ENCODE data around the gene HOMER3.

HOMER3 gene

DNA sequence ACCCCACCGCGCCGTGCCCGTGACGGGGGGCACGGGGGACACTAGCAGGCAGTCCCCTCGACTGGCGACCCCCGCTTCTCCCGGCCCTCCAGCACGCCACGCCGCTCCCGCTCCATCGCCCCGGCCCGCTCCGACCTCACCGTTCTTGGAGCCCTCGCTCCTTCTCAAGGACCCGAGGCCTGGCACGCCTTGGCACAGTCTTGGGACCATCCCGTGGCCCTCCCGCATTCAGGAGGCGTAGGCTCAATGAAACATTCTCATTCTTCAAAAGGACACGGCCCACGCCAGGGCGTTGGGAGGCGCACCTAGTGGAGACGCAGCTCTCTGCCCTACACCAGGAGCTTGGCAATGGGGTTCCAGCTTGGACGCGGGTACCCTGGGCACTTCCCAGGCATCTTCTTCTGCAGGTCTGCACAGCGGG lies 44.6 kb downstream of the HOMER3 start:
- no peaks in the 10 kb centered on the region for H3K9me3 Mint-ChIP-seq
- H3K4me3 Mint-ChIP-seq: peak overlapping the region; percentile 85 to 90 (median 89)
- H3K4me1 Mint-ChIP-seq: no peaks in the 10 kb centered on the region
- TF ChIP-seq, protein P1, sequence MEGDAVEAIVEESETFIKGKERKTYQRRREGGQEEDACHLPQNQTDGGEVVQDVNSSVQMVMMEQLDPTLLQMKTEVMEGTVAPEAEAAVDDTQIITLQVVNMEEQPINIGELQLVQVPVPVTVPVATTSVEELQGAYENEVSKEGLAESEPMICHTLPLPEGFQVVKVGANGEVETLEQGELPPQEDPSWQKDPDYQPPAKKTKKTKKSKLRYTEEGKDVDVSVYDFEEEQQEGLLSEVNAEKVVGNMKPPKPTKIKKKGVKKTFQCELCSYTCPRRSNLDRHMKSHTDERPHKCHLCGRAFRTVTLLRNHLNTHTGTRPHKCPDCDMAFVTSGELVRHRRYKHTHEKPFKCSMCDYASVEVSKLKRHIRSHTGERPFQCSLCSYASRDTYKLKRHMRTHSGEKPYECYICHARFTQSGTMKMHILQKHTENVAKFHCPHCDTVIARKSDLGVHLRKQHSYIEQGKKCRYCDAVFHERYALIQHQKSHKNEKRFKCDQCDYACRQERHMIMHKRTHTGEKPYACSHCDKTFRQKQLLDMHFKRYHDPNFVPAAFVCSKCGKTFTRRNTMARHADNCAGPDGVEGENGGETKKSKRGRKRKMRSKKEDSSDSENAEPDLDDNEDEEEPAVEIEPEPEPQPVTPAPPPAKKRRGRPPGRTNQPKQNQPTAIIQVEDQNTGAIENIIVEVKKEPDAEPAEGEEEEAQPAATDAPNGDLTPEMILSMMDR (IDR thresholded peaks at IDR 0.05; ENCODE audit: unreplicated experiment in 3 of 3): no peak
- no peaks in the 10 kb centered on the region for H3K27me3 Mint-ChIP-seq (ENCODE audit: low read depth)
- peaks cover under 1% of the 10 kb centered on the region for H3K36me3 Mint-ChIP-seq (ENCODE audit: low read depth)
- H3K27ac Mint-ChIP-seq: no peak overlapping the region

DNA sequence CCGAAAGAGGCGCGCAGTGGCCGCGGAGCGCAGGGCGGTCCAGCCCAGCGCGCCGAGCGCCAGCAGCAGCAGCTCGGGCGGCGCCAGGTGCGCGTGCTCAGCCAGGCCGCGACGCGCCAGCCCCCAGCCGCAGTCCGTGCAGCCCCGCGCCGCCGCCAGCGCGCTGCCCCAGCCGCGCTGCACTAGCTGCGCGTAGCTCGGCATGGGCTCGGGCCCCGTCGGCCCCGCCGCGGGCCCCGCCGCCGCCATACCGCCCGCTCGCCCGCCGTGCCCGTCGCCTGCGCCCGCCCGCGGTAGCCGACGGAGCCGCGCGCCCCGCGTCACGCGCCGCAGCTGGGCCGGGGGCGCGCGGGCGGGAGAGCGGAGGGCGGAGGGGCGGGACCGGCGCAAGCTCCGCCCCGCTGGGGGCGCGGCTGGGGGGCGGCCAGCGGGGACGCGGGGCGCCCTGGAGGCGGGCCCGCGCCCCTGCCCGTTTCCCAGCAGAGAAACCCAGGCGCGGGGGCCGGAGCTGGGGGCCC lies 45.1 kb downstream of the HOMER3 start, which contains the start of gene CERS1:
TSS of gene CERS1 (minus strand) at position 335 of the 518 bp plus-strand sequence. CDS start at position 249, 86 bp downstream.
- TF ChIP-seq, protein P1 (IDR thresholded peaks at IDR 0.05; ENCODE audit: unreplicated experiment in 3 of 3): no peak
- Mint-ChIP-seq H3K36me3 (ENCODE audit: low read depth) (no peaks in the 10 kb centered on the region), H3K4me1 (no peaks in the 10 kb centered on the region), H3K27me3 (ENCODE audit: low read depth) (no peaks in the 10 kb centered on the region), H3K9me3 (no peaks in the 10 kb centered on the region), H3K27ac (no peak within 1 kb of the TSS), H3K4me3 (peak within 1 kb of the TSS; percentile 85 to 90 (median 89))

DNA sequence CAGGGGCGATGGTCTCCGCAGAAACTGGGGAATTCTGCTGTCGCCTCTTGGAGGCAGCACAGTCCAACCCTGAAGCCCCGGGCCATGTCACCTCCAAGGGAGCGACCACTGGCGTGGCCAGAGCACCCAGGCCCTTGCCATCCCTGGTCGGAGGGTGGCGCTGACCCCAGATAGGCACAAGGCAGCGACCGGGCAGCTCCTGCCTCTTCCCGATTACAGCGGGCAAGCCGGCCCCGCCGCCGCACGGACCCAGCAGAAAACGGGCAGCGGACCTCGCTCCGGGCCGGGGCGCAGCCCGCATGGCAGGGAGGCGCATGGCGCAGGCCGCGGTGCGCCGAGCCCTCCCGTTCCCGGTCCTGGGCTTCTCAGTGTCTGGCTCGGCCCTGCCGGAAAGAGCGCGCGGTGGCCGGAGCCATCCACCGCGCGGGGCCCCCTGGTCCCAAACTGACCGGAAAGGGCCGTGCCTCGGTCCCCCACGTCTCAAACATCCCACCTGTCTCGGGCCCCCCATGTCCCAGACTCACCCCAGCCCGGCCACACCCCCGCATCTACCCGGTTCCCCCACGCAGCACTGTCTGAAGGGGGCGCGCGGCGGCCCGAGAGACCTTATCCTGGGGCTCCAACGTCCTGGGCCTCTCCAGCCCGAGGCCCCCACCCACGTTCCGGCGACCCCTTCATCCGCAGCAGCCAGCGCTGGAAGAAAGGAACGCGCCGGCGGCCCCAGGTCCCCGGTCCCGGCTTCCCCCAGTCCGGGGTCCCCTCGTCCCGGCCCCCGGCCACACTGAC lies 45.8 kb downstream of the HOMER3 start:
- Mint-ChIP-seq H3K4me3 (peak overlapping the region; percentile 84 to 85 (median 85)), H3K27ac (no peak overlapping the region), H3K27me3 (ENCODE audit: low read depth) (no peaks in the 10 kb centered on the region), H3K4me1 (no peaks in the 10 kb centered on the region), H3K36me3 (ENCODE audit: low read depth) (no peaks in the 10 kb centered on the region), H3K9me3 (no peaks in the 10 kb centered on the region)
- TF ChIP-seq, protein P1 (IDR thresholded peaks at IDR 0.05; ENCODE audit: unreplicated experiment in 3 of 3): peak; percentile 12 to 52 (median 32)

DNA sequence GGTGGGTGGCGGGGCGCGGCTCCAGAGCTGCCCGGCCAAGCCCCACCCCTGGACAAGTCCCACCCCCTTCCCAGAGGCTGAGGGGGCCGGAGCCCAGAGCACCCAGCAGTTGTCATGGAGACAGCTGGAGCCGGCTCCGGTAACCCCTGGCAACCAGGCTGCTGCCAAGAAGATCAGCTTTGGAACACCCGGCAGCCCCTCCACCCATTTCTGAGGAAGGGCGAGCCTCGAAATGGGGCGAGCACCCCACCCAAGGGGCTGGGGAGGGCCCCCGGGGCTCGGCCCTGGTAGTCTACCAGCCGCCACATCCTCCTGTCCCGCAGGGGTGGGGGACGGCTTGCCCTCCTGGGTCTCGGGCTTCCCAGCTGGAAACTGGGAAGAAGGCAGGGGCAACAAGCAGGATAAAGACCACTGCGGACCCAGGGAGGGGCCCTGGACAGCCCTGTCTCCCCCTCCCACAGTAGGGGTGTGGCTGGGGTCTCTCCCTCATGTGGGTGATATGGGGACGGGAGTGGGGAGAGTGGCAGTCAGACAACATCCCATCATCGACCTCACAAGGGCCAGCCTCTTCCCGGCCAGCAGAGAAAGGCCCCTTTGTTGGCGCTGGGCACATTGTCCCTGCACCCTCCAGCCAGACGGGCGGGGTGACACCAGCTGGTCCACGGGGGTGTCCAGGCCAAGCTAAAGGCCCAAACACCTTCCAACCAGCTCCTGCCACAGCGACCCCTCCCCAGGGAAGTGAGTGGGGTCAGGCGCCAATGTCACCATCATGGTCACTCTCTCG lies 46.6 kb downstream of the HOMER3 start:
- Mint-ChIP-seq H3K27me3 (ENCODE audit: low read depth) (no peaks in the 10 kb centered on the region), H3K27ac (no peak overlapping the region), H3K9me3 (no peaks in the 10 kb centered on the region), H3K36me3 (ENCODE audit: low read depth) (peaks cover 5% of the 10 kb centered on the region), H3K4me1 (no peaks in the 10 kb centered on the region), H3K4me3 (peak overlapping the region; percentile 79 to 85 (median 84))
- TF ChIP-seq, protein P1 (IDR thresholded peaks at IDR 0.05; ENCODE audit: unreplicated experiment in 3 of 3): no peak

DNA sequence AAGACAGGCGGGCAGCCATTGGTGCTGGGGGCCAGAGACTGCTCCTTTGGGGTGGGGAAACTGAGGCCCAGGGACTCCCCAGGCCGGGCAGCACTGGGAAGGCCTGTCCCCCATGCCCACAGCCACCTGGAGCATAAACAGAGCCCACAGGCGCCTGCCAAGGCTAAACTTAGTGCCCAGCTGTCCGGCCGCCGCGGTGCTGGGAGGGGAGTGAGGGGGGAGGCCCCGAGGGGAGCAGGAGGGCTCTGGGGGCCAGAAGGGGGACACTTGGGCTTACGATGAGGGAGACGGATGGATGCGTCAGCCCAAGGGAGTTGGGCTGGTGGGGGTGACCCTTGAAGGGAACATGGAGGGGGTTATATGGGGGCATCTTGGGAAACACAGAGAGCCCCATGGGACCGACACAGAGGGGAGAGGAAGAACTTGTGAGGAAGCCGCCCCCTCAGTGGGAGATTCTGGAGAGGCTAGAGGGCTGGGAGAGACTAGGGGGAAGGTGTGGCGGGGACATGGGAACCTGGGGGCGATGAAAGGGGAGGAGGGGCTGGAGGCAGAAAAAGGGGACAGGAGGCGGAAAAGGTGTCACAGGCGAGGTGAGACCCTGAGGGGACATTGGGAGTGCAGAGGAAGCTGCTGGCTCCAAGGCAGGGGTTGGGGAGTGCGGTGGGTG lies 47.3 kb downstream of the HOMER3 start:
- Mint-ChIP-seq H3K9me3 (no peaks in the 10 kb centered on the region), H3K4me1 (no peaks in the 10 kb centered on the region), H3K27me3 (ENCODE audit: low read depth) (no peaks in the 10 kb centered on the region), H3K36me3 (ENCODE audit: low read depth) (peaks cover 5% of the 10 kb centered on the region), H3K4me3 (peak overlapping the region; percentile 56 to 70 (median 68)), H3K27ac (no peak overlapping the region)
- TF ChIP-seq, protein P1 (IDR thresholded peaks at IDR 0.05; ENCODE audit: unreplicated experiment in 3 of 3): no peak
